ENCODE results near the gene CEP63. TPM values are rescaled to one million over a fixed set of nuclear protein-coding genes. Genes with fewer than 3 reads are reported as not detected.

The CEP63 gene
- total and polyA plus RNA-seq, 2 experiments from 2014 or later: 15.1 to 53.9 TPM

DNA sequence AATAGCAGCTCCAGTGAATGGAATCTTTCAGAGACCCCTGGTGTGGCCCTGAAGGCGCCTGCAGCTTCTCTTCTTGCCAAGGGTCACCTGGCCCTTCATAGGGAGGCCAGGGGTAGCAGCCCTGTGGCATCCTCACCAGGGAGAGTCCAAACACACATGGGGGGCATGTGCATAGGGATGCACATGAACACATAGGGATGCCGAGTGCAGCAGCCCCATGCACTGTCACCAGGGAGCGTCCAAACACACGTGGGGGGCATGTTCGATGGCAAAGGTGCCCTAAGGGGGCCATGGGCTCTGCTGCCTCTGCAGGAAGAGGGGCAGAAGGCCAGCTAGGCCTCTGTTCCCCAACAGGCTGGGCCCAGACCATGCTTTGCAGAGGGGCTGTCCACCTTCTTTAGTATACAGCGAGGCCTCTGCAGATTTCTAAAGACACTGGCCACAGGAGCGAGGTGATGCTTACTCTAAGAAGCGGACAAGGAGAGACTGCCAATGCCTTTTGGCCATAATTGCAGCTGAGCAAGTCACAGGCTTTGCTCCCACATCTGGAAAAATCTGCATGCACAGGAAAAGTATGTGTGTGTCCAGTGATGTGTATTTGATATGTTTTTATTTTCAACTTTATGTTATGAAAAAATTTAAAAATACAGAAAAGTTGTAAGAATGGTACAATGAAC lies 21.0 kb upstream of the CEP63 start:
- peak overlapping the region; percentile 93 for H3K27ac Mint-ChIP-seq
- peak overlapping the region; percentile 53 for H3K4me3 Mint-ChIP-seq
- peak; percentile 25 for ATAC-seq

DNA sequence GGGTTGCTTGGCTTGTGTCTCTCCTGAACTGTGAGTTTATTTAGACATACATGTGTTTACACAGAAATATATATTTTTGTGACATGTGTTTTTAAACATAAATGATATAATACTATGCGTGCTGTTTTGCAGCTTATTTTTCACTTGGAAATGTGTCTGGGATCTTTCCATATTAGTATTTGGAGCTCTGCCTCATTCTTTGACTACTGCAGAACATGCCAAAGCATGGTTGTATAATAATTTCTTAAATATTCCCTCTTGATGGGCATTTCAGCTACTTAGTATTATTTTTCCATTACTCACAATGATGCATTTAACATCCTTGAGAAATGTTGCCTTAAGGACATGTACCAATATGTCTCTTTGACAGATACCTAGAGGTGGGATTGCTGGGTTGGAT lies 19.5 kb upstream of the CEP63 start:
- H3K27ac Mint-ChIP-seq: no peak overlapping the region
- H3K4me3 Mint-ChIP-seq: no peak overlapping the region
- Histone ChIP-seq H4K20me1 (replicated peaks; ENCODE audit: insufficient read depth) (no peaks in the 10 kb centered on the region), H3K4me3 (no peak overlapping the region), H2AFZ (no peak overlapping the region), H3K4me1 (ENCODE audit: insufficient read depth) (peaks cover 31% of the 10 kb centered on the region), H3F3A (replicated peaks; ENCODE audit: low read depth) (peaks cover 5% of the 10 kb centered on the region; the same call in 1 of the 2 replicates), H3K9me2 (ENCODE audit: insufficient read depth) (no peaks in the 10 kb centered on the region), H3K36me3 (ENCODE audit: insufficient read depth) (no peaks in the 10 kb centered on the region), H3K4me2 (no peak overlapping the region), H3K27ac (ENCODE audit: low read depth) (no peak overlapping the region), H3K79me2 (replicated peaks; ENCODE audit: insufficient read depth) (no peaks in the 10 kb centered on the region), H3K27me3 (ENCODE audit: insufficient read depth) (no peaks in the 10 kb centered on the region)
- DNase-seq (ENCODE audit: low spot score) (no peak), ATAC-seq (no peak)
- no peaks in the 10 kb centered on the region for H3K9me3 Mint-ChIP-seq
- H3K27me3 Mint-ChIP-seq (ENCODE audit: insufficient read depth, low read depth, poor library complexity): peaks cover 15% of the 10 kb centered on the region
- H3K36me3 Mint-ChIP-seq (ENCODE audit: low read depth): no peaks in the 10 kb centered on the region
- H3K4me1 Mint-ChIP-seq: peaks cover 39% of the 10 kb centered on the region
- TF ChIP-seq JUNB (IDR thresholded peaks at IDR 0.05; ENCODE audit: unreplicated experiment) (no peak), EZH2 (IDR thresholded peaks at IDR 0.05; ENCODE audit: low read depth, unreplicated experiment) (no peak), EZH2phosphoT487 (IDR thresholded peaks at IDR 0.05; ENCODE audit: unreplicated experiment) (no peak), STAT1 (IDR thresholded peaks at IDR 0.05; ENCODE audit: unreplicated experiment) (no peak)
- TF ChIP-seq, protein P1, sequence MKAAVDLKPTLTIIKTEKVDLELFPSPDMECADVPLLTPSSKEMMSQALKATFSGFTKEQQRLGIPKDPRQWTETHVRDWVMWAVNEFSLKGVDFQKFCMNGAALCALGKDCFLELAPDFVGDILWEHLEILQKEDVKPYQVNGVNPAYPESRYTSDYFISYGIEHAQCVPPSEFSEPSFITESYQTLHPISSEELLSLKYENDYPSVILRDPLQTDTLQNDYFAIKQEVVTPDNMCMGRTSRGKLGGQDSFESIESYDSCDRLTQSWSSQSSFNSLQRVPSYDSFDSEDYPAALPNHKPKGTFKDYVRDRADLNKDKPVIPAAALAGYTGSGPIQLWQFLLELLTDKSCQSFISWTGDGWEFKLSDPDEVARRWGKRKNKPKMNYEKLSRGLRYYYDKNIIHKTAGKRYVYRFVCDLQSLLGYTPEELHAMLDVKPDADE (IDR thresholded peaks at IDR 0.05): no peak
- TF ChIP-seq, protein P2, sequence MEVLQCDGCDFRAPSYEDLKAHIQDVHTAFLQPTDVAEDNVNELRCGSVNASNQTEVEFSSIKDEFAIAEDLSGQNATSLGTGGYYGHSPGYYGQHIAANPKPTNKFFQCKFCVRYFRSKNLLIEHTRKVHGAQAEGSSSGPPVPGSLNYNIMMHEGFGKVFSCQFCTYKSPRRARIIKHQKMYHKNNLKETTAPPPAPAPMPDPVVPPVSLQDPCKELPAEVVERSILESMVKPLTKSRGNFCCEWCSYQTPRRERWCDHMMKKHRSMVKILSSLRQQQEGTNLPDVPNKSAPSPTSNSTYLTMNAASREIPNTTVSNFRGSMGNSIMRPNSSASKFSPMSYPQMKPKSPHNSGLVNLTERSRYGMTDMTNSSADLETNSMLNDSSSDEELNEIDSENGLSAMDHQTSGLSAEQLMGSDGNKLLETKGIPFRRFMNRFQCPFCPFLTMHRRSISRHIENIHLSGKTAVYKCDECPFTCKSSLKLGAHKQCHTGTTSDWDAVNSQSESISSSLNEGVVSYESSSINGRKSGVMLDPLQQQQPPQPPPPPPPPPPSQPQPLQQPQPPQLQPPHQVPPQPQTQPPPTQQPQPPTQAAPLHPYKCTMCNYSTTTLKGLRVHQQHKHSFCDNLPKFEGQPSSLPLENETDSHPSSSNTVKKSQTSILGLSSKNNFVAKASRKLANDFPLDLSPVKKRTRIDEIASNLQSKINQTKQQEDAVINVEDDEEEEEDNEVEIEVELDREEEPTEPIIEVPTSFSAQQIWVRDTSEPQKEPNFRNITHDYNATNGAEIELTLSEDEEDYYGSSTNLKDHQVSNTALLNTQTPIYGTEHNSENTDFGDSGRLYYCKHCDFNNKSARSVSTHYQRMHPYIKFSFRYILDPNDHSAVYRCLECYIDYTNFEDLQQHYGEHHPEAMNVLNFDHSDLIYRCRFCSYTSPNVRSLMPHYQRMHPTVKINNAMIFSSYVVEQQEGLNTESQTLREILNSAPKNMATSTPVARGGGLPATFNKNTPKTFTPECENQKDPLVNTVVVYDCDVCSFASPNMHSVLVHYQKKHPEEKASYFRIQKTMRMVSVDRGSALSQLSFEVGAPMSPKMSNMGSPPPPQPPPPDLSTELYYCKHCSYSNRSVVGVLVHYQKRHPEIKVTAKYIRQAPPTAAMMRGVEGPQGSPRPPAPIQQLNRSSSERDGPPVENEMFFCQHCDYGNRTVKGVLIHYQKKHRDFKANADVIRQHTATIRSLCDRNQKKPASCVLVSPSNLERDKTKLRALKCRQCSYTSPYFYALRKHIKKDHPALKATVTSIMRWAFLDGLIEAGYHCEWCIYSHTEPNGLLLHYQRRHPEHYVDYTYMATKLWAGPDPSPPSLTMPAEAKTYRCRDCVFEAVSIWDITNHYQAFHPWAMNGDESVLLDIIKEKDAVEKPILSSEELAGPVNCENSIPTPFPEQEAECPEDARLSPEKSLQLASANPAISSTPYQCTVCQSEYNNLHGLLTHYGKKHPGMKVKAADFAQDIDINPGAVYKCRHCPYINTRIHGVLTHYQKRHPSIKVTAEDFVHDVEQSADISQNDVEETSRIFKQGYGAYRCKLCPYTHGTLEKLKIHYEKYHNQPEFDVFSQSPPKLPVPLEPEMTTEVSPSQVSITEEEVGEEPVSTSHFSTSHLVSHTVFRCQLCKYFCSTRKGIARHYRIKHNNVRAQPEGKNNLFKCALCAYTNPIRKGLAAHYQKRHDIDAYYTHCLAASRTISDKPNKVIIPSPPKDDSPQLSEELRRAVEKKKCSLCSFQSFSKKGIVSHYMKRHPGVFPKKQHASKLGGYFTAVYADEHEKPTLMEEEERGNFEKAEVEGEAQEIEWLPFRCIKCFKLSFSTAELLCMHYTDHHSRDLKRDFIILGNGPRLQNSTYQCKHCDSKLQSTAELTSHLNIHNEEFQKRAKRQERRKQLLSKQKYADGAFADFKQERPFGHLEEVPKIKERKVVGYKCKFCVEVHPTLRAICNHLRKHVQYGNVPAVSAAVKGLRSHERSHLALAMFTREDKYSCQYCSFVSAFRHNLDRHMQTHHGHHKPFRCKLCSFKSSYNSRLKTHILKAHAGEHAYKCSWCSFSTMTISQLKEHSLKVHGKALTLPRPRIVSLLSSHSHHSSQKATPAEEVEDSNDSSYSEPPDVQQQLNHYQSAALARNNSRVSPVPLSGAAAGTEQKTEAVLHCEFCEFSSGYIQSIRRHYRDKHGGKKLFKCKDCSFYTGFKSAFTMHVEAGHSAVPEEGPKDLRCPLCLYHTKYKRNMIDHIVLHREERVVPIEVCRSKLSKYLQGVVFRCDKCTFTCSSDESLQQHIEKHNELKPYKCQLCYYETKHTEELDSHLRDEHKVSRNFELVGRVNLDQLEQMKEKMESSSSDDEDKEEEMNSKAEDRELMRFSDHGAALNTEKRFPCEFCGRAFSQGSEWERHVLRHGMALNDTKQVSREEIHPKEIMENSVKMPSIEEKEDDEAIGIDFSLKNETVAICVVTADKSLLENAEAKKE (CRISPR knock-in tag; IDR thresholded peaks at IDR 0.05): no peak

More for the DNA sequence above, 21.0 kb upstream of the CEP63 start:
- no peaks in the 10 kb centered on the region for H3K36me3 Mint-ChIP-seq (ENCODE audit: low read depth)
- no peaks in the 10 kb centered on the region for H3K27me3 ChIP-seq (ENCODE audit: insufficient read depth)
- H3K4me1 ChIP-seq (ENCODE audit: insufficient read depth): peaks cover 31% of the 10 kb centered on the region
- peaks cover 15% of the 10 kb centered on the region for H3K27me3 Mint-ChIP-seq (ENCODE audit: insufficient read depth, low read depth, poor library complexity)
- H3K27ac ChIP-seq (ENCODE audit: low read depth): peak overlapping the region; percentile 86
- no peaks in the 10 kb centered on the region for H3K9me3 Mint-ChIP-seq
- no peaks in the 10 kb centered on the region for H3K36me3 ChIP-seq (ENCODE audit: insufficient read depth)
- peak overlapping the region; percentile 64 for H3K4me2 ChIP-seq
- peak overlapping the region; percentile 25 for H3K4me3 ChIP-seq
- H3F3A ChIP-seq (replicated peaks; ENCODE audit: low read depth): peaks cover 5% of the 10 kb centered on the region; the same call in 1 of the 2 replicates
- no peak for DNase-seq (ENCODE audit: low spot score)
- no peaks in the 10 kb centered on the region for H3K79me2 ChIP-seq (replicated peaks; ENCODE audit: insufficient read depth)
- H3K9me2 ChIP-seq (ENCODE audit: insufficient read depth): no peaks in the 10 kb centered on the region
- no peak overlapping the region for H2AFZ ChIP-seq
- TF ChIP-seq, protein P3, sequence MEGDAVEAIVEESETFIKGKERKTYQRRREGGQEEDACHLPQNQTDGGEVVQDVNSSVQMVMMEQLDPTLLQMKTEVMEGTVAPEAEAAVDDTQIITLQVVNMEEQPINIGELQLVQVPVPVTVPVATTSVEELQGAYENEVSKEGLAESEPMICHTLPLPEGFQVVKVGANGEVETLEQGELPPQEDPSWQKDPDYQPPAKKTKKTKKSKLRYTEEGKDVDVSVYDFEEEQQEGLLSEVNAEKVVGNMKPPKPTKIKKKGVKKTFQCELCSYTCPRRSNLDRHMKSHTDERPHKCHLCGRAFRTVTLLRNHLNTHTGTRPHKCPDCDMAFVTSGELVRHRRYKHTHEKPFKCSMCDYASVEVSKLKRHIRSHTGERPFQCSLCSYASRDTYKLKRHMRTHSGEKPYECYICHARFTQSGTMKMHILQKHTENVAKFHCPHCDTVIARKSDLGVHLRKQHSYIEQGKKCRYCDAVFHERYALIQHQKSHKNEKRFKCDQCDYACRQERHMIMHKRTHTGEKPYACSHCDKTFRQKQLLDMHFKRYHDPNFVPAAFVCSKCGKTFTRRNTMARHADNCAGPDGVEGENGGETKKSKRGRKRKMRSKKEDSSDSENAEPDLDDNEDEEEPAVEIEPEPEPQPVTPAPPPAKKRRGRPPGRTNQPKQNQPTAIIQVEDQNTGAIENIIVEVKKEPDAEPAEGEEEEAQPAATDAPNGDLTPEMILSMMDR (conservative IDR thresholded peaks at IDR 0.05; ENCODE audit: low read depth in 2 of 2): peak in 1 of 2 experiments; percentile 13; a peak in 1 of 4 replicates
- no peak for TF ChIP-seq CREB1 (CRISPR knock-in tag; IDR thresholded peaks at IDR 0.05; ENCODE audit: low read depth)
- no peaks in the 10 kb centered on the region for H4K20me1 ChIP-seq (replicated peaks; ENCODE audit: insufficient read depth)
- H3K4me1 Mint-ChIP-seq: peaks cover 39% of the 10 kb centered on the region
